GM12878 (cell line): ENCODE data around the gene MST1R. TPM values are rescaled to one million over a fixed set of nuclear protein-coding genes. Genes with fewer than 3 reads are reported as not detected.

ENCODE experiments used
- CBFB ChIP-seq: IDR thresholded peaks from 2 replicates; pipeline ENCODE4 v1.6.1; 2016; ENCODE audit warnings: antibody characterized with exemption, low read depth
- FOS ChIP-seq: IDR thresholded peaks from 3 replicates; pipeline ENCODE4 v1.6.1; 2011; ENCODE audit warnings: borderline replicate concordance; ENCODE audit not compliant: insufficient read length; ENCODE audit errors: extremely low read depth
- FOXK2 ChIP-seq: fragments of 450-650 bp; IDR thresholded peaks from 2 replicates; pipeline ENCODE4 v1.6.1; 2017; ENCODE audit warnings: mild to moderate bottlenecking, moderate library complexity
- KAT2A ChIP-seq: conservative IDR thresholded peaks from 2 replicates; pipeline ENCODE4 v1.6.1; 2011; ENCODE audit warnings: low read depth, low read length; ENCODE audit not compliant: control insufficient read depth
- KLF5 ChIP-seq: fragments of 450-650 bp; IDR thresholded peaks from 2 replicates; pipeline ENCODE4 v1.6.1; 2014; ENCODE audit warnings: mild to moderate bottlenecking; ENCODE audit not compliant: partially characterized antibody
- MTA3 ChIP-seq: IDR thresholded peaks from 2 replicates; pipeline ENCODE4 v1.6.1; 2012; ENCODE audit warnings: low read length, inconsistent platforms, borderline replicate concordance
- PML ChIP-seq: IDR thresholded peaks from 2 replicates; pipeline ENCODE4 v1.6.1; 2012; ENCODE audit warnings: low read length, inconsistent platforms
- RCOR1 ChIP-seq: conservative IDR thresholded peaks from 2 replicates; pipeline ENCODE4 v1.6.1; 2012; ENCODE audit warnings: low read depth, low read length, improper control_type of control experiment
- RUNX3 ChIP-seq: IDR thresholded peaks from 2 replicates; pipeline ENCODE4 v1.6.1; 2012; ENCODE audit warnings: low read length, inconsistent platforms
- SREBF1 ChIP-seq: IDR thresholded peaks from 2 replicates; pipeline ENCODE4 v1.6.1; 2012; ENCODE audit warnings: mild to moderate bottlenecking, low read length
- STAT1 ChIP-seq: fragments of 450-650 bp; conservative IDR thresholded peaks from 2 replicates; pipeline ENCODE4 v1.6.1; 2014; ENCODE audit warnings: antibody characterized with exemption, mild to moderate bottlenecking
- TCF3 ChIP-seq: IDR thresholded peaks from 2 replicates; pipeline ENCODE4 v1.6.1; 2012; ENCODE audit warnings: low read depth, mild to moderate bottlenecking, low read length, borderline replicate concordance; ENCODE audit not compliant: insufficient read depth
- polyA plus RNA-seq, 11 experiments: library from polyadenylated mRNA; depleted of rRNA in 4 of 11; unstranded in 6 of 11; stranded (reverse) in 5 of 11; fragments of >200 nt; fragmentation: Nextera tagmentation in 4 of 11; fragmentation: Illumina TruSeq in 1 of 11; extraction: Ambion mirVana in 4 of 11; extraction: Trizol in 1 of 11; gene quantifications; 1 replicate in 1 of 11; 2 replicates in 10 of 11; pipeline versions ENCODE4 v1.2.1 to v1.2.3, GENCODE V29; 2011 to 2016; ENCODE audit warnings: inconsistent platforms in 2 of 11, missing spikeins in 2 of 11, low read depth in 1 of 11
- total RNA-seq, 4 experiments: library from RNA; depleted of rRNA in 3 of 4; stranded (reverse); fragments of >200 nt in 3 of 4; fragmentation: Illumina TruSeq in 1 of 4; extraction: Trizol in 1 of 4; gene quantifications; 2 replicates each; pipeline versions ENCODE4 v1.2.1 to v1.2.3, GENCODE V29; 2013 to 2021
- TF ChIP-seq, protein P1 (sequence below): fragments of 450-650 bp; IDR thresholded peaks from 2 replicates; pipeline ENCODE4 v1.6.1; 2018; ENCODE audit warnings: mild to moderate bottlenecking, low read depth, moderate library complexity; ENCODE audit not compliant: partially characterized antibody
- TF ChIP-seq, protein P2 (sequence below): fragments of 450-650 bp; IDR thresholded peaks from 2 replicates; pipeline ENCODE4 v1.6.1; 2016; ENCODE audit warnings: mild to moderate bottlenecking
- TF ChIP-seq, protein P3 (sequence below): fragments of 150-350 bp; IDR thresholded peaks from 2 replicates; pipeline ENCODE4 v1.6.1; 2016; ENCODE audit warnings: low read depth, low read length
- TF ChIP-seq, protein P4 (sequence below): IDR thresholded peaks from 2 replicates; pipeline ENCODE4 v1.6.1; 2012; ENCODE audit warnings: low read depth, low read length, improper control_type of control experiment
- TF ChIP-seq, protein P5 (sequence below): fragments of 450-650 bp; IDR thresholded peaks from 2 replicates; pipeline ENCODE4 v1.6.1; 2016; ENCODE audit warnings: mild to moderate bottlenecking, moderate library complexity, borderline replicate concordance

The MST1R gene
- total and polyA plus RNA-seq, 10 of the 15 experiments (the other 5 are each of a cell fraction or from before 2014, with no cell fraction given), result 0.40 to 5.6 (median 1.2) TPM

DNA sequence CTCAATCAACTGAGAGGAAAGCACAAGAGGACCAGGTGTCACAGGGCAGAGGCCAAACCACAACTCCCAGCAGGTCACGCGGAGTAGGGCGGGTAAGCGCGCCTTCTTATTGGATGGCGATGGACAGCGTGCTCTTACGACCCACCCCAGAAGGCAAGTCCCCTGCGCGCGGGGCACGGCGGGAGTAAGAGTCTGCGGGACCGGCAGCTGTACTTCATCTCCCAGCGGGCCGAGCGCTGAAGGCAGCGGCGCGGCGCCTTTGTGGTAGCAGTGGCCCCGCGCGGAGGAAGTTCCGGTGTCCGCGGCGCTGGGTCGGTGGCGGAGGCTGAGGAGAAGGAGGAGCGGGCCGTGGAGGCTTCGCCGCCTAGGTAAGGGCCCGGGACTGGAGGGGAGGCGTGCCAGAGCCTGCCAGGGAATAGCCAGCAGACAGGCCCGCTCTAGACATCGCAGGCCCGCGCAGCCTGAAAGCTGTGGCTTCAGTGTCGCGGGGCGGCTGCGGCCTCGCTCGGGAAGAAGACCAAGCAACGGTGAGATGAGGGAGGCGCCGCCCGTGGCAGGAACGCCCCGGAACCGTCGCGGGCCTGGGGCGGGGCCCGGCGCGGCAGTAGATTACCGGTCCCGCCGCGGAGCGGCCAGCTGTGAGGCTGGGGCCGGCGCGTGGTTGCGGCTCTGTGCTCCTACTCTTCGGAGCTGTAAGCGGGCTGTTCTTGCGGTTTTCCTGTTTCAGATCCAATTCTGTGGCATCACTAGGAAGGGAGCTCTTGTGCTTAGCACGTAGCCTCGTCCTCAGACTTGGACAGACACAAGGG, 36.4 kb upstream of the MST1R start, which contains the start of gene RBM6 (continued):
- TF ChIP-seq, protein P1, sequence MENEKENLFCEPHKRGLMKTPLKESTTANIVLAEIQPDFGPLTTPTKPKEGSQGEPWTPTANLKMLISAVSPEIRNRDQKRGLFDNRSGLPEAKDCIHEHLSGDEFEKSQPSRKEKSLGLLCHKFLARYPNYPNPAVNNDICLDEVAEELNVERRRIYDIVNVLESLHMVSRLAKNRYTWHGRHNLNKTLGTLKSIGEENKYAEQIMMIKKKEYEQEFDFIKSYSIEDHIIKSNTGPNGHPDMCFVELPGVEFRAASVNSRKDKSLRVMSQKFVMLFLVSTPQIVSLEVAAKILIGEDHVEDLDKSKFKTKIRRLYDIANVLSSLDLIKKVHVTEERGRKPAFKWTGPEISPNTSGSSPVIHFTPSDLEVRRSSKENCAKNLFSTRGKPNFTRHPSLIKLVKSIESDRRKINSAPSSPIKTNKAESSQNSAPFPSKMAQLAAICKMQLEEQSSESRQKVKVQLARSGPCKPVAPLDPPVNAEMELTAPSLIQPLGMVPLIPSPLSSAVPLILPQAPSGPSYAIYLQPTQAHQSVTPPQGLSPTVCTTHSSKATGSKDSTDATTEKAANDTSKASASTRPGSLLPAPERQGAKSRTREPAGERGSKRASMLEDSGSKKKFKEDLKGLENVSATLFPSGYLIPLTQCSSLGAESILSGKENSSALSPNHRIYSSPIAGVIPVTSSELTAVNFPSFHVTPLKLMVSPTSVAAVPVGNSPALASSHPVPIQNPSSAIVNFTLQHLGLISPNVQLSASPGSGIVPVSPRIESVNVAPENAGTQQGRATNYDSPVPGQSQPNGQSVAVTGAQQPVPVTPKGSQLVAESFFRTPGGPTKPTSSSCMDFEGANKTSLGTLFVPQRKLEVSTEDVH, result no peak
- TF ChIP-seq STAT1 (0 out of 2 replicates have a peak, but pooled peaks have one; percentile 68), CBFB (no peak), PML (peak; percentile 96), KAT2A (no peak), RUNX3 (peak; percentile 83), MTA3 (no peak), SREBF1 (peak; percentile 72), RCOR1 (no peak), TCF3 (peak; percentile 91), KLF5 (peak; percentile 67), FOS (no peak), FOXK2 (no peak)
- TF ChIP-seq, protein P2, sequence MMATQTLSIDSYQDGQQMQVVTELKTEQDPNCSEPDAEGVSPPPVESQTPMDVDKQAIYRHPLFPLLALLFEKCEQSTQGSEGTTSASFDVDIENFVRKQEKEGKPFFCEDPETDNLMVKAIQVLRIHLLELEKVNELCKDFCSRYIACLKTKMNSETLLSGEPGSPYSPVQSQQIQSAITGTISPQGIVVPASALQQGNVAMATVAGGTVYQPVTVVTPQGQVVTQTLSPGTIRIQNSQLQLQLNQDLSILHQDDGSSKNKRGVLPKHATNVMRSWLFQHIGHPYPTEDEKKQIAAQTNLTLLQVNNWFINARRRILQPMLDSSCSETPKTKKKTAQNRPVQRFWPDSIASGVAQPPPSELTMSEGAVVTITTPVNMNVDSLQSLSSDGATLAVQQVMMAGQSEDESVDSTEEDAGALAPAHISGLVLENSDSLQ, result peak; percentile 76
- TF ChIP-seq, protein P3, sequence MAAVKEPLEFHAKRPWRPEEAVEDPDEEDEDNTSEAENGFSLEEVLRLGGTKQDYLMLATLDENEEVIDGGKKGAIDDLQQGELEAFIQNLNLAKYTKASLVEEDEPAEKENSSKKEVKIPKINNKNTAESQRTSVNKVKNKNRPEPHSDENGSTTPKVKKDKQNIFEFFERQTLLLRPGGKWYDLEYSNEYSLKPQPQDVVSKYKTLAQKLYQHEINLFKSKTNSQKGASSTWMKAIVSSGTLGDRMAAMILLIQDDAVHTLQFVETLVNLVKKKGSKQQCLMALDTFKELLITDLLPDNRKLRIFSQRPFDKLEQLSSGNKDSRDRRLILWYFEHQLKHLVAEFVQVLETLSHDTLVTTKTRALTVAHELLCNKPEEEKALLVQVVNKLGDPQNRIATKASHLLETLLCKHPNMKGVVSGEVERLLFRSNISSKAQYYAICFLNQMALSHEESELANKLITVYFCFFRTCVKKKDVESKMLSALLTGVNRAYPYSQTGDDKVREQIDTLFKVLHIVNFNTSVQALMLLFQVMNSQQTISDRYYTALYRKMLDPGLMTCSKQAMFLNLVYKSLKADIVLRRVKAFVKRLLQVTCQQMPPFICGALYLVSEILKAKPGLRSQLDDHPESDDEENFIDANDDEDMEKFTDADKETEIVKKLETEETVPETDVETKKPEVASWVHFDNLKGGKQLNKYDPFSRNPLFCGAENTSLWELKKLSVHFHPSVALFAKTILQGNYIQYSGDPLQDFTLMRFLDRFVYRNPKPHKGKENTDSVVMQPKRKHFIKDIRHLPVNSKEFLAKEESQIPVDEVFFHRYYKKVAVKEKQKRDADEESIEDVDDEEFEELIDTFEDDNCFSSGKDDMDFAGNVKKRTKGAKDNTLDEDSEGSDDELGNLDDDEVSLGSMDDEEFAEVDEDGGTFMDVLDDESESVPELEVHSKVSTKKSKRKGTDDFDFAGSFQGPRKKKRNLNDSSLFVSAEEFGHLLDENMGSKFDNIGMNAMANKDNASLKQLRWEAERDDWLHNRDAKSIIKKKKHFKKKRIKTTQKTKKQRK, result no peak
- TF ChIP-seq, protein P4, sequence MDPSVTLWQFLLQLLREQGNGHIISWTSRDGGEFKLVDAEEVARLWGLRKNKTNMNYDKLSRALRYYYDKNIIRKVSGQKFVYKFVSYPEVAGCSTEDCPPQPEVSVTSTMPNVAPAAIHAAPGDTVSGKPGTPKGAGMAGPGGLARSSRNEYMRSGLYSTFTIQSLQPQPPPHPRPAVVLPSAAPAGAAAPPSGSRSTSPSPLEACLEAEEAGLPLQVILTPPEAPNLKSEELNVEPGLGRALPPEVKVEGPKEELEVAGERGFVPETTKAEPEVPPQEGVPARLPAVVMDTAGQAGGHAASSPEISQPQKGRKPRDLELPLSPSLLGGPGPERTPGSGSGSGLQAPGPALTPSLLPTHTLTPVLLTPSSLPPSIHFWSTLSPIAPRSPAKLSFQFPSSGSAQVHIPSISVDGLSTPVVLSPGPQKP, result peak; percentile 75
- TF ChIP-seq, protein P5, sequence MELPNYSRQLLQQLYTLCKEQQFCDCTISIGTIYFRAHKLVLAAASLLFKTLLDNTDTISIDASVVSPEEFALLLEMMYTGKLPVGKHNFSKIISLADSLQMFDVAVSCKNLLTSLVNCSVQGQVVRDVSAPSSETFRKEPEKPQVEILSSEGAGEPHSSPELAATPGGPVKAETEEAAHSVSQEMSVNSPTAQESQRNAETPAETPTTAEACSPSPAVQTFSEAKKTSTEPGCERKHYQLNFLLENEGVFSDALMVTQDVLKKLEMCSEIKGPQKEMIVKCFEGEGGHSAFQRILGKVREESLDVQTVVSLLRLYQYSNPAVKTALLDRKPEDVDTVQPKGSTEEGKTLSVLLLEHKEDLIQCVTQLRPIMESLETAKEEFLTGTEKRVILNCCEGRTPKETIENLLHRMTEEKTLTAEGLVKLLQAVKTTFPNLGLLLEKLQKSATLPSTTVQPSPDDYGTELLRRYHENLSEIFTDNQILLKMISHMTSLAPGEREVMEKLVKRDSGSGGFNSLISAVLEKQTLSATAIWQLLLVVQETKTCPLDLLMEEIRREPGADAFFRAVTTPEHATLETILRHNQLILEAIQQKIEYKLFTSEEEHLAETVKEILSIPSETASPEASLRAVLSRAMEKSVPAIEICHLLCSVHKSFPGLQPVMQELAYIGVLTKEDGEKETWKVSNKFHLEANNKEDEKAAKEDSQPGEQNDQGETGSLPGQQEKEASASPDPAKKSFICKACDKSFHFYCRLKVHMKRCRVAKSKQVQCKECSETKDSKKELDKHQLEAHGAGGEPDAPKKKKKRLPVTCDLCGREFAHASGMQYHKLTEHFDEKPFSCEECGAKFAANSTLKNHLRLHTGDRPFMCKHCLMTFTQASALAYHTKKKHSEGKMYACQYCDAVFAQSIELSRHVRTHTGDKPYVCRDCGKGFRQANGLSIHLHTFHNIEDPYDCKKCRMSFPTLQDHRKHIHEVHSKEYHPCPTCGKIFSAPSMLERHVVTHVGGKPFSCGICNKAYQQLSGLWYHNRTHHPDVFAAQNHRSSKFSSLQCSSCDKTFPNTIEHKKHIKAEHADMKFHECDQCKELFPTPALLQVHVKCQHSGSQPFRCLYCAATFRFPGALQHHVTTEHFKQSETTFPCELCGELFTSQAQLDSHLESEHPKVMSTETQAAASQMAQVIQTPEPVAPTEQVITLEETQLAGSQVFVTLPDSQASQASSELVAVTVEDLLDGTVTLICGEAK, result peak; percentile 86; the same call in 1 of the 2 replicates
